DMS79 (cell line): Measurements from ENCODE around the gene ELF5.
A peak's percentile ranks its signal among the peaks of the same experiment; 100 is the strongest.

Source experiments
- DNase-seq: peaks from one replicate; lab custom pipeline; 2025; lab: John Stamatoyannopoulos, UW

The ELF5 gene

DNA sequence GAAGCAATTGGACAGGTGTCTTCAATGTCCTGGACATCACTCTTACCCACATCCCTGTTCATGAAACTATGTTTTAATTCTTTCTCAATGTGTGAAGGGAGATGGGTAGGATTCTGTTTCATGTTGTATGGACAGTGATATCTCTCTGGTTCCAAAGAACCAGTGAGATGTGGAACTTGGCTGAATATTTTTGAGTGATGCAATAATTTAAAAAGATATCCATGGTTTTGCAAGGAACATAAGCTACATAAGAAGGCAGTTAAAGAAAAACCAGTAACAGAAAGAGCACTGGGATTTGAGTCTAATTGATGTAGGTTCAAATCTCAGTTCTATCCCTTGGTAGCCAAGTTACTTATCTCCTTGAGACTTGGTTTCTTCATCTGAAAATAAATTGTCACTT is 7.7 kb upstream of the ELF5 start:
- no peak for DNase-seq

GRCh38 chr11:34519595-34520235 is 6.1 kb upstream of the ELF5 start:
- no peak for DNase-seq

DNA sequence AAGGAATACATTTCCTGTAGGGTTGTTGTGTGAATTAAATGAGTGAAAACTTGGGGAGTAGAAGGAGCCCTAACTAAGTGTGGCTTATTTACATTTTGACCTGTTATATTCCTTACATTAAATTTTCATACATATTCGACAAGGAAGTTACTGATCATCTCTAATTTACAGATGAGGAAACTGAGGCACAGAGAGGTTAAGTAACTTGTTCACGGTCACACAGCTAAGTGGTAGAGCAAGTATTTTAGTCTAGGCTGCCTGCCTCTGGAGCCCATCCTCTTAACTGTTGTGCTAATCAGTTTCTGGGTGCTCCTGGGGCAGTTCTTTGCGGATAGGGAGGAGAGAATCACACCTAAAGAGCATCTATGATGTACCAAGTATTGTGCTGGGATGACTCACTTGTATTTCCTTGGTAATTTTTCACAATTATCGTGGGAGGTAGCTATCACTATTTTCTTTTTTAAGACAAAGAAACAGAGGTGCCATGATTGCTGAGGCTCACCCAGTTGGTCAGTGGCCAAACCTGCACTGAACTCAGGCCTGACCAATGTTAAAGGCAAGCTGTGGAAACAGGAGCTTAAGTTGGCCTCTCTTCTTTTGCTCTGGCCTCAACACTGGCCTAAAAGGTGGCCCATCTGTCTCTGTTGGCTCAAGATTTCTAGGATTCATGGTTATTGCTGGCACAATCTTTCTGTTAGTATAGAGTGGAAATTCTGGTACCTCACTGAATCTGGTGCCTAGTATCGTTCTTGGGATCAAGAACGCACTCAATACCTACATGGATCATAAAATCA is 2.9 kb upstream of the ELF5 start:
- DNase-seq: no peak

DNA sequence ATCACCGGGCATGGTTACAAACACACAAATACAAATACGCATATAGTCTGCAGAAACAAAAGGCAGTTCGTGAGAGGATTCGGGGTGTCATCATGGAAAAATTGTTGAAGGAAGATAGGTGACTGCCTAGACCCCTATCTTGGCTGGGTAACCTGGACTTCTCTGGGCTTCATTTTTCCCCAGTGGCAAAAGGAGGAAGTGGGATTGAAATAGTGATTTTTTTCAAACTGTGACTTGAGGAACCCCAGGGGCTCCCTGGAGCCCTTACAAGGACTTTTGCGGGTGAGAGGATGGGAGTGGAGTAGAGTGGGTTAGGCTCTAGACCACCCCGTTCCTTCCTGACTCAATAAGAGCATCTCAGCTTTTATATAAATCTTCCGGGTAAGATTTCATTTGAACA is 1.0 kb upstream of the ELF5 start:
- no peak for DNase-seq

DNA sequence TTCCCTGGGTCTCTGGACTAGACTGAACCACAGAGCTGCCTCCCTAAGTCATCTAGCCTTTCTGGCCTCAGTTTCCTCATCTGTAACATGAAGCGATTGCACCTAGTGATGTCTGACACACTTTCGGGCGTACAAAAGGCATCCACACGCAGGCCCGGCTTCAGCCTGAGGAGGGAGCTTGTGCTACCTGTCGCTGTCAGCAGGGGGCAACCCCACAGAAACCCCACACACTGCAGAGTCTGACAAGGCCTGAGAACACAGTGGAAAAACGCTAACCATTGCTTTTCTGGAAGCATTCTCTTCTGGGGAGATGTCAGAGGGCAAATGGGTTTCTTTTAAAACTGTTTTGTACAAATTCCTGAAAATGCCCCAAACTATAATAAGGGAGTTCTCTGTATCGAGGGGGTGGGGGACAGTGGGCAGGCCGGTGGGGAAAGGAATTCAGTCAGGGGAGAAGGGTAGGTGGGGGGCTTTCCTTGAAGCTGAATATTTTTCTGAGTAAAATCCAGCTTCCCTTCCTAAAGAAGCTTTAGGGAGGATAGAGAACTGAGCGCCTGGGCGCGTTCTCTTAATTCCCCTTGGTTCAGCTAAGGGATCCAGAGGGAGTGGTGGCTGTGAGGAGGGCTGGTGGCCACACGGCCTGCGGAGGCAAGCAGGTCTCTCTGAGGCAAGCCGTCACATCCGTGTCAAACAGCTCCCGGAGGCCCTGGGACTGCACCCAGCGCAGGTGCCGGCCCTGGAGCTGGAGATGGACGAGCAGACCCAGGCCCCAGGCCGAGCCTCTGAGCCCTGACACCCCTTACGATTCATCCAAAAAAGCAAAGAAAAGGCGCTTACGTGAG is 533 bp downstream of the ELF5 start:
- no peak for DNase-seq

GRCh38 chr11:34510673-34511072 is 2.9 kb downstream of the ELF5 start:
- no peak for DNase-seq

DNA sequence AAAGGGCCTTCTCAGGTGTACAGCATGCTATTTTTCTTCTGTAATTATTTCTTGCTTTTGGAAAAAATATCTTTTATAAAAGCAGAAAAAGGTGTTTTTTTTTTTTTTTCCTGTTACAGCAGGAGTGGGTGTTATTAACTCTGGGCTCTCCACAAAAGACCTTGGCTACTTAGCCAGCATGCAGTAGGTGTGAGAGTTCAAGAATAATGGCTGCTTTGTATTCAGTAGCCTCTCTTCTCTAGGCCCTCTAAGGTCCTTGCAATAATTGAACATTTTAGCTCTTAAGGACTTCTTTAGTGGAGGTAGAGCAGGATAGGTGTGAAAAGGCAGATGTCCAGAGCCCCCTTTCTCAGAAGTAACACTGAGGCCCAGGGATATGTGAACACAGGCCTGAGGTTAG is 3.4 kb downstream of the ELF5 start:
- no peak for DNase-seq

DNA sequence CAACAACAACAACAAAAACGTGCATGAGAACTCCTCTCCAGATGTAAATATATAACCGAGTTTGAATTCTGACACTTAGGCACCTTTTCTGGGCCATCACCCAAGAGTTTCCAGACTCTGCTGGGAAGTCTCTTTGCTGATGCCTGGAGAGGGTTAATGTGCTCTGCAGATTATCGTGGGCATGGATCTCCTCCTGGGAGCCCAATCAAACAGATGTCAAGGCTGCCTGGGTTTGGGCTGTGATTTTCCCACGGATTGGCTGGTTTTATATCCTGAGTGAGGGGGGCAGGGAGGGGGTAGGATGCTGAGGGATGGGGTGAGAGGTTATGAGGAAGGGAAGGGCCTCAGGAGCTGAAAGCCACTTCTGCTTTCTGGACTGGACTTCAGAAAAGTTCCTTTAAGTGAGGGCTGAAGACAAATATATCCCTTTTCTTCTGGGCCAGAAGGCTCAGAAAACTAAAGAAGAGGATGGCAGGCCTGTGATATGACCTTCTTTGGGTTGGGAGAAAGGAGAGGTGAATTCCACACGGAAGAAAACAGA is 4.2 kb downstream of the ELF5 start:
- DNase-seq: no peak

DNA sequence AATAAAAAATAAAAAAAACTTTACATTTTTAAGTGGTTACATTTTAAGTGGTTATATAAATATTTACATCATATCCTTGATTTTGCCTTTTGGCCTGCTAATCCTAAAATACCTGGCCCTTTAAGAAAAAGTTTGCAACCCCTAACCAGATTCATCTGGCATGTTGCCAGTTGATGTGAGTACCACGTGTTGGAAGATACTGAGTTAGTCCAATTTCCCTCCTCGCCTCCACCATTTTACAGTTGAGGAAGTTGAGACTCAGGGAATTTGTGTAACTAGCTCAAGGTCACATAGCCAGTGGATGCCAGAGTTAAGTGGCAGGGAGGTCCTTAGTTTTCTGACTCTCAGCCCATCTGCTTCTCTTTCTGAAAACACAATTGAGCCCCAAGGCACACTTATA is 5.1 kb downstream of the ELF5 start:
- no peak for DNase-seq

DNA sequence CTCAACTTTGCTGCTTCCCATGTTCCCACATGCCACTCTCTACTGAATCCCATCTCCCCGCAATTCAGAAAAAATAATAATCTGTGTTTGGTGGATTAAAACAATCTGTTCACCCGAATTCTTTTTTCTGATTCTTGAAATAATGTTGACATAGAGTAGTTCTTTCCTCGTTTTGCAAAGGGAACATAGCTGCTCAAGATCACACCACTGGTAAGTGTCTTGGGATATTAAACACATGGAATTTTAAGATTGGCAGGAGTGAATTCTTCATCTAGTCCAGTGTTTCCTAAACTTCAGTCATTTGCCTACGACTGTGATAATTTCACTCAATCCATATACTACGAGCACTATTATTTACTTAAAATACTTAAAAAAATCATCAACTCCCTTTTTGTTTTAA is 6.0 kb downstream of the ELF5 start:
- DNase-seq: no peak

GRCh38 chr11:34507156-34507555 is 6.4 kb downstream of the ELF5 start:
- DNase-seq: no peak

- no peak for DNase-seq
These were observed 7.7 kb downstream of the ELF5 start for GRCh38 chr11:34505874-34506273.

- no peak for DNase-seq
These were observed 10.6 kb downstream of the ELF5 start for GRCh38 chr11:34502949-34503348.

GRCh38 chr11:34501949-34502348 is 11.6 kb downstream of the ELF5 start:
- DNase-seq: peak; percentile 30

DNA sequence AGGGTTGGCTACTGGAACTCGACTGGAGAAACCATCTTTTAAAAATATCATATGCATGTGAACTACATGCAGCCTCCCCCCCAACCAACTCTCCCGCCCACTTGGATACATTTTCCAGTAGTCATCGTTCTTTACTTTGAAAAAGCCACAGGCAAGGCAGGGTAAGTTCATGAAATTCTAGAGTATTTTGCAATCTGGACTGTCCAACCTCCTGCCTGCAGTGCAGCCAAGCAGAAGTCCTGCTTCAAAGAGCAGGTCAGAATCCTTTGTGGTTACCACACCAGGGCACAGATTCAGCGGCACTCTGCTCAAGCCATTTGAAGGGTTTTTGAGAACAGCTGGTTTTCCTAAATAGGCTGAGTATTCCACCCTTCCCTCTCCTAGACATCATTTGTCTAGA is 12.1 kb downstream of the ELF5 start:
- DNase-seq: peak; percentile 18

- DNase-seq: no peak
These were observed 13.7 kb downstream of the ELF5 start for GRCh38 chr11:34499719-34500500.

- peak; percentile 65 for DNase-seq
These were observed 17.7 kb downstream of the ELF5 start for GRCh38 chr11:34495724-34496377.

GRCh38 chr11:34495239-34495723 is 18.3 kb downstream of the ELF5 start:
- DNase-seq: peak; percentile 65

- no peak for DNase-seq
These were observed 19.5 kb downstream of the ELF5 start for GRCh38 chr11:34493926-34494595.

GRCh38 chr11:34493468-34493867 is 20.1 kb downstream of the ELF5 start:
- no peak for DNase-seq
